ENCODE results near the gene AR. TPM values are rescaled to one million over a fixed set of nuclear protein-coding genes. Genes with fewer than 3 reads are reported as not detected.

AR gene
- total RNA-seq, 6 experiments from 2014 or later = 12.2 to 18.2 (median 15.5) TPM

GRCh38 chrX:67614423-67614822 is 70.6 kb downstream of the AR start:
- Mint-ChIP-seq H3K9me3 (peaks cover 5% of the 10 kb centered on the region), H3K36me3 (ENCODE audit: low read depth) (peaks cover 5% of the 10 kb centered on the region), H3K27ac (peak overlapping the region; percentile 92), H3K4me3 (no peak overlapping the region), H3K27me3 (ENCODE audit: insufficient read depth) (no peaks in the 10 kb centered on the region; the same call in none of the 2 replicates), H3K4me1 (ENCODE audit: low read depth) (peaks cover 61% of the 10 kb centered on the region)
- no peak for TF ChIP-seq CTCF (IDR thresholded peaks at IDR 0.05)
- peak; percentile 80 for DNase-seq

GRCh38 chrX:67619253-67619652 is 75.4 kb downstream of the AR start:
- TF ChIP-seq CTCF (IDR thresholded peaks at IDR 0.05) = no peak
- Mint-ChIP-seq H3K36me3 (ENCODE audit: low read depth) (peaks cover 12% of the 10 kb centered on the region), H3K27me3 (ENCODE audit: insufficient read depth) (no peaks in the 10 kb centered on the region), H3K9me3 (peaks cover 5% of the 10 kb centered on the region), H3K4me3 (peak overlapping the region; percentile 1), H3K27ac (peak overlapping the region; percentile 17; the same call in 1 of the 2 replicates), H3K4me1 (ENCODE audit: low read depth) (peaks cover 40% of the 10 kb centered on the region)
- DNase-seq = peak; percentile 82

GRCh38 chrX:67622053-67622585 is 78.3 kb downstream of the AR start:
- Mint-ChIP-seq H3K4me3 (no peak overlapping the region), H3K4me1 (ENCODE audit: low read depth) (peaks cover 31% of the 10 kb centered on the region), H3K9me3 (no peaks in the 10 kb centered on the region), H3K27me3 (ENCODE audit: insufficient read depth) (no peaks in the 10 kb centered on the region), H3K36me3 (ENCODE audit: low read depth) (peaks cover 7% of the 10 kb centered on the region), H3K27ac (no peak overlapping the region)
- TF ChIP-seq CTCF (IDR thresholded peaks at IDR 0.05) = no peak
- DNase-seq = no peak

GRCh38 chrX:67624325-67624724 is 80.5 kb downstream of the AR start:
- no peak for TF ChIP-seq CTCF (IDR thresholded peaks at IDR 0.05)

GRCh38 chrX:67635424-67635823 is 91.6 kb downstream of the AR start:
- no peak for TF ChIP-seq CTCF (IDR thresholded peaks at IDR 0.05)
- no peak for DNase-seq
- Mint-ChIP-seq H3K4me1 (ENCODE audit: low read depth) (peaks cover 8% of the 10 kb centered on the region), H3K27me3 (ENCODE audit: insufficient read depth) (no peaks in the 10 kb centered on the region), H3K9me3 (no peaks in the 10 kb centered on the region), H3K36me3 (ENCODE audit: low read depth) (no peaks in the 10 kb centered on the region; the same call in 1 of the 2 replicates), H3K4me3 (no peak overlapping the region), H3K27ac (no peak overlapping the region)

More at GRCh38 chrX:67624325-67624724, 80.5 kb downstream of the AR start:
- no peak overlapping the region for H3K4me3 Mint-ChIP-seq
- no peaks in the 10 kb centered on the region for H3K27me3 Mint-ChIP-seq (ENCODE audit: insufficient read depth)
- H3K36me3 Mint-ChIP-seq (ENCODE audit: low read depth) = peaks cover 7% of the 10 kb centered on the region
- peaks cover 10% of the 10 kb centered on the region for H3K4me1 Mint-ChIP-seq (ENCODE audit: low read depth)
- H3K27ac Mint-ChIP-seq = no peak overlapping the region
- H3K9me3 Mint-ChIP-seq = no peaks in the 10 kb centered on the region
- DNase-seq = no peak

All from HFFc6 (cell line).